ENCODE results near the gene ACOT13. TPM values are rescaled to one million over a fixed set of nuclear protein-coding genes. Genes with fewer than 3 reads are reported as not detected.
"Not testable (repeated sequence)": the region's sequence is repeated elsewhere in the genome, so short reads cannot be mapped to it uniquely, and the experiment has no call there.

The ACOT13 gene
- 25.3 and 30.0 TPM in 2 replicates for total RNA-seq

- peaks cover 4% of the 10 kb centered on the region for H3K9me3 Mint-ChIP-seq
- peak within 1 kb of the TSS; percentile 98 for H3K27ac Mint-ChIP-seq
- peaks cover 36% of the 10 kb centered on the region for H3K4me1 Mint-ChIP-seq
- intact Hi-C loops (cut with micrococcal nuclease): loop anchor here (1.0 to 5.0 kb wide), 5 partner anchors 20 to 108 kb away; partner anchors contain the start of genes GMNN and KIAA0319
- peak; percentile 99 for DNase-seq
- H3K27me3 Mint-ChIP-seq: no peaks in the 10 kb centered on the region
- H3K36me3 Mint-ChIP-seq (ENCODE audit: low read depth): peaks cover 55% of the 10 kb centered on the region
- peak within 1 kb of the TSS; percentile 90 for H3K4me3 Mint-ChIP-seq
Observed at GRCh38 chr6:24666641-24667377, at the start of gene ACOT13, which contains the start of gene TDP2. TSS of gene ACOT13 (plus strand) at chr6:24667077. CDS start at chr6:24667264, 187 bp downstream. TSS of gene TDP2 (minus strand) at chr6:24666899. CDS start at chr6:24666862, 37 bp downstream.

DNA sequence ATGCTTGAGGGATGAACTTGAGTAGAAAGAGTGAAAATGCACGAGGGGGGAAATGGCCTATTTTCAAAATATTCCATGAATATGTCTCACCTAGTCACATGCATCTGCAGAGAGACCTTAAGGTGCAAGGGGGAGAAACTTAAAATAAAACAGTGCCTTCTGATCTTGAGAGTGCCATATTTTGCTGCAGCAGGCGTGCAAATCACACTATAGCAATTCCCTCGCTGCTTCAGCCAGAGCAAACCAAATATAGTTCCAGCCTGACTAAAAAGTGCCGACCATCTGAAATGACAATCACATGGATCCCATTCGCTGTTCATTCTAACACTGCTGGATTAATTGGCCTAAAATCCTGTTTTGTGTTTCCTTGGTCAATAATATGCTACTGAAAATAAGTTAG is 47.2 kb upstream of the ACOT13 start:
- no peaks in the 10 kb centered on the region for H3K36me3 Mint-ChIP-seq (ENCODE audit: low read depth)
- no peaks in the 10 kb centered on the region for H3K4me1 Mint-ChIP-seq
- H3K4me3 Mint-ChIP-seq: no peak overlapping the region
- peaks cover 7% of the 10 kb centered on the region for H3K27me3 Mint-ChIP-seq
- no peak overlapping the region for H3K27ac Mint-ChIP-seq
- no peaks in the 10 kb centered on the region for H3K9me3 Mint-ChIP-seq
- DNase-seq: no peak
- intact Hi-C loops (cut with micrococcal nuclease): no loop called here

DNA sequence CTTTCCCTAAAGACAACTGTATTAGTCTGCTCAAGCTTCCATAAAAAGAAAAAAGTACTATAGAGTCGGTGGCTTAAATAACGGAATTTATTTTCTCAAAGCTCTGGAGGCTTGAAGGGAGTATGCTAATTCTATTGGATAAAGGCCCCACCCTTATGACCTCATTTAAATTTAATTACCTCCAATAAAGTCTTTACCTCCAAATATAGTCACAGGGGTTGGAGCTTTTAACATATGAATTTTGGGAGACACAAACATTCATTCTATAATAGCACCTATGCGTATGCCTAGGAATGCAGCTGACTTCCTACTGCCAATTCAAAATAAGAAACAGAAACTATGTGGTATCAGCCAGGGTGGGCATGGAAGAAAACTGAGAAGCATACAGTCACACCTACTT is 46.2 kb upstream of the ACOT13 start:
- no peaks in the 10 kb centered on the region for H3K36me3 Mint-ChIP-seq (ENCODE audit: low read depth)
- H3K4me3 Mint-ChIP-seq: no peak overlapping the region
- intact Hi-C loops (cut with micrococcal nuclease): no loop called here
- no peaks in the 10 kb centered on the region for H3K4me1 Mint-ChIP-seq
- no peak overlapping the region for H3K27ac Mint-ChIP-seq
- no peaks in the 10 kb centered on the region for H3K9me3 Mint-ChIP-seq
- DNase-seq: no peak
- H3K27me3 Mint-ChIP-seq: peaks cover 6% of the 10 kb centered on the region

- DNase-seq: no peak
- no peak overlapping the region for H3K27ac Mint-ChIP-seq
- H3K36me3 Mint-ChIP-seq (ENCODE audit: low read depth): no peaks in the 10 kb centered on the region
- peaks cover 10% of the 10 kb centered on the region for H3K27me3 Mint-ChIP-seq
- H3K4me3 Mint-ChIP-seq: no peak overlapping the region
- no peaks in the 10 kb centered on the region for H3K9me3 Mint-ChIP-seq
- H3K4me1 Mint-ChIP-seq: no peaks in the 10 kb centered on the region
- intact Hi-C loops (cut with micrococcal nuclease): no loop called here
Observed at GRCh38 chr6:24621626-24622289, 45.1 kb upstream of the ACOT13 start.

- no peaks in the 10 kb centered on the region for H3K36me3 Mint-ChIP-seq (ENCODE audit: low read depth)
- H3K4me3 Mint-ChIP-seq: no peak overlapping the region
- H3K27me3 Mint-ChIP-seq: peaks cover 47% of the 10 kb centered on the region
- intact Hi-C loops (cut with micrococcal nuclease): no loop called here
- H3K9me3 Mint-ChIP-seq: no peaks in the 10 kb centered on the region
- peak; percentile 45 for DNase-seq
- no peak overlapping the region for H3K27ac Mint-ChIP-seq
- H3K4me1 Mint-ChIP-seq: peaks cover 2% of the 10 kb centered on the region
Observed at GRCh38 chr6:24630856-24631505, 35.9 kb upstream of the ACOT13 start.

DNA sequence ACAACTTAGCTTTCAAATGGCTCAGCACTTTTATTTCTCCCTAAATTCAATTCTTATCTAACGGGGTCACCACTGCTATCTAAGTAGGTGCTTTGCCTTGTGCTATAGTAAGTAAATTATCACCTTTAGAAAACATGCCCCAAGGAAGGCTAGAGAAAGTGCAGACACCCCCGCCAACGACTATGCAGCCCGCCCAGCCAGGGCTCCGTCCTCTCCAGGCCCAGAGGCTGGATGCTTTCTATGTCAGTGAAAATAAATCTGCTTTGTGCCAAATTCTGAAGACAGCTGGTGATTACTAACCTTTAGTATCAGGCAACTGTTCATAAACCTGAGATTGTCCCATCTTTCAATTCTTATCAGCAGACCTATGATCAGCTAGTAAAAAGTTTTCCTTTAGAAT is 35.2 kb upstream of the ACOT13 start:
- H3K9me3 Mint-ChIP-seq: no peaks in the 10 kb centered on the region
- no peaks in the 10 kb centered on the region for H3K36me3 Mint-ChIP-seq (ENCODE audit: low read depth)
- H3K4me1 Mint-ChIP-seq: peaks cover 2% of the 10 kb centered on the region
- H3K27me3 Mint-ChIP-seq: peaks cover 49% of the 10 kb centered on the region
- DNase-seq: peak; percentile 14
- H3K4me3 Mint-ChIP-seq: no peak overlapping the region
- H3K27ac Mint-ChIP-seq: no peak overlapping the region
- intact Hi-C loops (cut with micrococcal nuclease): no loop called here

DNA sequence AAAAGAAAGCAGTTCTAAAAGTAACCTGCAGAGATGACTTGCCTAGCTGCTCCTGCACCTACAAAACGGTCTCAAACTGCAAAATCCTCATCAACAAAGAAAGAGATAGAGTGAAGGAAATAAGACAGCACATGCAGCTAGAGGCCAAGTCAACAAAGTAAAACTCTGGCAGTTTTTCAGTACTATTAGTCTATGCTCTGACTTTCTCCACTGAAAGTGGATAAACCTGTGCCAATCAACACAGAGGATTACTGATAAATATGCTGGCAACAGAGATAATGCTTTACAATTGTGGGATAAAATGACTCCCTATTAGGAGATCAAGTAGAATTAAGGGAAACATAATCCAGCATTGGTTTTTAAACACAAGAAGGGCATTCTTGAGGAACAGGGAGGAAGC is 34.3 kb upstream of the ACOT13 start:
- H3K36me3 Mint-ChIP-seq (ENCODE audit: low read depth): no peaks in the 10 kb centered on the region
- no peaks in the 10 kb centered on the region for H3K9me3 Mint-ChIP-seq
- H3K27me3 Mint-ChIP-seq: peaks cover 50% of the 10 kb centered on the region
- intact Hi-C loops (cut with micrococcal nuclease): no loop called here
- no peak for DNase-seq
- no peak overlapping the region for H3K27ac Mint-ChIP-seq
- no peak overlapping the region for H3K4me3 Mint-ChIP-seq
- peaks cover 2% of the 10 kb centered on the region for H3K4me1 Mint-ChIP-seq

GRCh38 chr6:24636681-24637080 is 30.2 kb upstream of the ACOT13 start:
- peaks cover 59% of the 10 kb centered on the region for H3K27me3 Mint-ChIP-seq

GRCh38 chr6:24640166-24640565 is 26.7 kb upstream of the ACOT13 start:
- peak; percentile 6 for DNase-seq
- H3K9me3 Mint-ChIP-seq: no peaks in the 10 kb centered on the region
- peaks cover 4% of the 10 kb centered on the region for H3K4me1 Mint-ChIP-seq
- no peaks in the 10 kb centered on the region for H3K36me3 Mint-ChIP-seq (ENCODE audit: low read depth)
- no peak overlapping the region for H3K27ac Mint-ChIP-seq
- H3K4me3 Mint-ChIP-seq: no peak overlapping the region
- peaks cover 55% of the 10 kb centered on the region for H3K27me3 Mint-ChIP-seq
- intact Hi-C loops (cut with micrococcal nuclease): loop anchor here (10.0 kb wide), 2 partner anchors 55 kb away; no protein-coding TSS in a partner anchor

More at GRCh38 chr6:24636681-24637080, 30.2 kb upstream of the ACOT13 start:
- no peaks in the 10 kb centered on the region for H3K9me3 Mint-ChIP-seq
- H3K27ac Mint-ChIP-seq: no peak overlapping the region
- peaks cover 2% of the 10 kb centered on the region for H3K4me1 Mint-ChIP-seq
- H3K4me3 Mint-ChIP-seq: no peak overlapping the region
- DNase-seq: no peak
- intact Hi-C loops (cut with micrococcal nuclease): no loop called here
- H3K36me3 Mint-ChIP-seq (ENCODE audit: low read depth): no peaks in the 10 kb centered on the region

- not testable (repeated sequence) for H3K4me3 Mint-ChIP-seq; H3K36me3 Mint-ChIP-seq (ENCODE audit: low read depth); H3K9me3 Mint-ChIP-seq; H3K27ac Mint-ChIP-seq; H3K4me1 Mint-ChIP-seq
- peak; percentile 16 for DNase-seq
- peaks cover 56% of the 10 kb centered on the region for H3K27me3 Mint-ChIP-seq
- intact Hi-C loops (cut with micrococcal nuclease): loop anchor here (10.0 kb wide), 2 partner anchors 54 to 56 kb away; no protein-coding TSS in a partner anchor
Observed at GRCh38 chr6:24640631-24641030, 26.2 kb upstream of the ACOT13 start.

DNA sequence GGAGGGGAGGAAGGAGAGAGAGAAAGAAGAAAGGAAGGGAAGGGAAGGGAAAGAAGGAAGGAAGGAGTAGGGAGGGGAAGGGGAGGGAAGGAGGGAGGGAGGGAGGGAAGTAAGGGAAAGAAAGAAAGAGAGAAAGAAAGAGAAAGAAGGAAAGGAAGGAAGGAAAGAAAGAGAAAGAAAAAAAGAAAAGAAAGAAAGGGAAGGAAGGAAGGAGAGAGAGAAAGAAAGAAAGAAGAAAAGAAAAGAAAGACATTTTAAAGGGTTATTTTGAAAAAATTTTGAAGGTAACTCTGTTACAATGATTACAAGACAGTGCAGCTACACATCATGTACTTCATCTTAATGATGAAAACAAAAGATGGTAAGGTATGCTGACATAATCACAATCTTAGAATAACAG is 24.8 kb upstream of the ACOT13 start:
- H3K27ac Mint-ChIP-seq: no peak overlapping the region
- H3K4me3 Mint-ChIP-seq: no peak overlapping the region
- no peaks in the 10 kb centered on the region for H3K36me3 Mint-ChIP-seq (ENCODE audit: low read depth)
- intact Hi-C loops (cut with micrococcal nuclease): loop anchor here (10.0 kb wide), 2 partner anchors 53 to 57 kb away; no protein-coding TSS in a partner anchor
- H3K9me3 Mint-ChIP-seq: no peaks in the 10 kb centered on the region
- H3K27me3 Mint-ChIP-seq: peaks cover 48% of the 10 kb centered on the region
- no peak for DNase-seq
- peaks cover 17% of the 10 kb centered on the region for H3K4me1 Mint-ChIP-seq

DNA sequence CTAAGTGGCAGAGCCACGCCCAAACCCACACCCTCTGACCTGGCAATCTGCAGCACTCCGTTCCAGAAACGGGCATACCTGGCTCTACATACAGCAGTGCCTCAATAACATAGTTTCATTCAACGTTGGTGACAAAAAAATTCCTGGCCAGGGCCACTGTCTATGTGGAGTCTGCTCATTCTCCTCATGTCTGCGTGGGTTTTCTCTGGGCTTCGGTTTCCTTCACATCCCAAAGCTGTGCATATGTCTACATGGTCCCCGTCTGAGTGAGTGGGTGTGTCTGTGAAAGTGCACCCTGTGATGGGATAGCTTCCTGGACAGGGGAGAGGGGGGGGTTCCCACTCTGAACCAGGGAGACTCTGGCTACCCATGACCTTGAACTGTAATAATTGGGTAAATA is 23.0 kb upstream of the ACOT13 start:
- intact Hi-C loops (cut with micrococcal nuclease): loop anchor here (10.0 kb wide), 2 partner anchors 51 to 59 kb away; no protein-coding TSS in a partner anchor
- no peak overlapping the region for H3K4me3 Mint-ChIP-seq
- peaks cover 41% of the 10 kb centered on the region for H3K27me3 Mint-ChIP-seq
- H3K4me1 Mint-ChIP-seq: peaks cover 15% of the 10 kb centered on the region
- peak; percentile 54 for DNase-seq
- no peaks in the 10 kb centered on the region for H3K9me3 Mint-ChIP-seq
- no peak overlapping the region for H3K27ac Mint-ChIP-seq
- no peaks in the 10 kb centered on the region for H3K36me3 Mint-ChIP-seq (ENCODE audit: low read depth)

DNA sequence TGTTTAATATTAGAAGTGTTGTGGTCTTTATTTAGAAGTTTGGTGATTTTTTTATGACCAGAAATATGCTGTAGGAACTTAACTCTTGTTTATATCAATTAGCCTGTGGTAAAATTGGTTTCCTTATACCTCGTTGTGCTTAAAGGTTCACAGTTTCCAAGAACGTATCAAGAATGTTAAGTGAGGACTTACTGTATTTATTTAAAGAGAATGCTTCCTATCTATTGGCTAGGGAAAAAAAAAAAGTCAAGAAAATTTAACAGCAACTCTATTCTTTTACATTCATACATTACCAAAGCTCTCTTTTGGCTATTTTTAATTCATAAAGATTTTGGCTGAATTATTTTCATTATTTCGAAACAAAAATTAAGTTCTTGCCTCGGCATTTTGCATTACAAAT is 22.5 kb upstream of the ACOT13 start:
- Mint-ChIP-seq H3K36me3 (ENCODE audit: low read depth) (no peaks in the 10 kb centered on the region), H3K4me3 (no peak overlapping the region), H3K27ac (no peak overlapping the region), H3K27me3 (peaks cover 41% of the 10 kb centered on the region), H3K9me3 (no peaks in the 10 kb centered on the region), H3K4me1 (peaks cover 15% of the 10 kb centered on the region)
- intact Hi-C loops (cut with micrococcal nuclease): loop anchor here (10.0 kb wide), 2 partner anchors 50 to 60 kb away; no protein-coding TSS in a partner anchor
- DNase-seq: no peak
